GM12878 (cell line): ENCODE data around the gene SLC38A5. TPM values are rescaled to one million over a fixed set of nuclear protein-coding genes. Genes with fewer than 3 reads are reported as not detected.

Experiments
- ATAC-seq: fragments of 200-7000 bp; cut with Tn5 transposase; 3 replicates; pipeline ENCODE4 v1.9.1; 2020; ENCODE audit warnings: mild to moderate bottlenecking, moderate library complexity
- BruUV-seq: library from RNA; stranded (reverse); fragments of 400-500 nt; replicated peaks from 2 replicates; lab custom pipeline; 2021; lab: Mats Ljungman, UMichigan
- CTCF ChIA-PET: fragments of 300-600 bp; sonication (Branson Sonifier 250); formaldehyde crosslinking; extraction: SDS; loops from one replicate; lab custom pipeline; 2021; ENCODE audit warnings: inconsistent platforms; lab: Yijun Ruan, JAX
- POLR2A ChIA-PET: fragments of 350-600 bp; formaldehyde crosslinking; extraction: SDS; loops from one replicate; lab custom pipeline; 2021; ENCODE audit warnings: inconsistent platforms; lab: Charles Lee
- RAD21 ChIA-PET: fragments of 300-600 bp; sonication (Branson Sonifier 250); formaldehyde crosslinking; loops from one replicate; lab custom pipeline; 2023; ENCODE audit warnings: antibody characterized with exemption; ENCODE audit not compliant: unreplicated experiment; lab: Charles Lee
- SMC1A ChIA-PET: fragments of 300-600 bp; sonication (Branson Sonifier 250); formaldehyde crosslinking; loops from one replicate; lab custom pipeline; 2023; ENCODE audit not compliant: unreplicated experiment, uncharacterized antibody; lab: Charles Lee
- DNase-seq: peaks from one replicate; pipeline ENCODE4 v3.0.0-alpha.2; 2011; ENCODE audit warnings: low read depth, low spot score
- FAIRE-seq: peaks from 3 replicates; lab custom pipeline; 2011; peaks lifted over from hg19 to GRCh38; lab: Jason Lieb, UNC
- H2AFZ ChIP-seq: 2 replicates; pipeline ENCODE4 v1.6.0; 2011; ENCODE audit warnings: low read depth, low read length, control low read depth; ENCODE audit not compliant: control insufficient read depth
- H3K27ac ChIP-seq: 2 replicates; pipeline ENCODE4 v1.5.1; 2011; ENCODE audit warnings: control low read depth; ENCODE audit not compliant: control insufficient read depth, insufficient read depth
- H3K27me3 ChIP-seq, 2 experiments: replicated peaks in 1 of 2; 2 replicates each; pipeline versions ENCODE4 v1.6.0 to v1.6.1; 2011; ENCODE audit warnings: low read length in 1 of 2; ENCODE audit not compliant: control insufficient read depth in 2 of 2, insufficient read depth in 2 of 2
- H3K36me3 ChIP-seq, 2 experiments: 2 replicates each; pipeline ENCODE4 v1.5.1; 2011; ENCODE audit warnings: low read length in 1 of 2; ENCODE audit not compliant: control insufficient read depth in 2 of 2, insufficient read depth in 2 of 2
- H3K4me1 ChIP-seq: 2 replicates; pipeline ENCODE4 v1.6.1; 2011; ENCODE audit warnings: mild to moderate bottlenecking, low read length, moderate library complexity, mixed read lengths; ENCODE audit not compliant: control insufficient read depth, insufficient read depth
- H3K4me2 ChIP-seq: 2 replicates; pipeline ENCODE4 v1.6.0; 2011; ENCODE audit warnings: control low read depth; ENCODE audit not compliant: control insufficient read depth, insufficient read depth
- H3K4me3 ChIP-seq: fragments of 200-600 bp; sonication (generic); 2 replicates; pipeline ENCODE4 v1.5.1; 2016
- H3K79me2 ChIP-seq: 2 replicates; pipeline ENCODE4 v1.6.0; 2011; ENCODE audit warnings: low read length; ENCODE audit not compliant: control insufficient read depth, insufficient read depth
- H3K9ac ChIP-seq: 2 replicates; pipeline ENCODE4 v1.8.0; 2011; ENCODE audit warnings: low read length, control low read depth, mixed read lengths; ENCODE audit not compliant: control insufficient read depth, insufficient read depth
- H3K9me3 ChIP-seq: replicated peaks from 3 replicates; pipeline ENCODE4 v1.5.1; 2011; ENCODE audit warnings: mild to moderate bottlenecking, low read length; ENCODE audit not compliant: control insufficient read depth, insufficient read depth
- H4K20me1 ChIP-seq: 2 replicates; pipeline ENCODE4 v1.6.0; 2011; ENCODE audit not compliant: control insufficient read depth, insufficient read depth
- CUX1 ChIP-seq: IDR thresholded peaks from 2 replicates; pipeline ENCODE4 v1.6.1; 2012; ENCODE audit warnings: improper control_type of control experiment, low read depth, low read length; ENCODE audit not compliant: insufficient replicate concordance
- EZH2 ChIP-seq: IDR thresholded peaks from 2 replicates; pipeline ENCODE4 v1.6.1; 2012; ENCODE audit warnings: low read depth, mild to moderate bottlenecking, control low read depth, inconsistent platforms, low read length, borderline replicate concordance; ENCODE audit not compliant: control insufficient read depth
- GABPA ChIP-seq: IDR thresholded peaks from 2 replicates; pipeline ENCODE4 v1.6.1; 2014; ENCODE audit warnings: antibody characterized with exemption, low read depth, mild to moderate bottlenecking, inconsistent platforms
- IRF4 ChIP-seq: IDR thresholded peaks from 2 replicates; pipeline ENCODE4 v1.6.1; 2011; ENCODE audit warnings: low read depth, low read length
- PAX8 ChIP-seq: fragments of 450-650 bp; IDR thresholded peaks from 2 replicates; pipeline ENCODE4 v1.6.1; 2017; ENCODE audit warnings: mild to moderate bottlenecking, moderate library complexity
- PBX3 ChIP-seq: IDR thresholded peaks from 2 replicates; pipeline ENCODE4 v1.6.1; 2011; ENCODE audit warnings: mild to moderate bottlenecking, low read depth, low read length, moderate library complexity; ENCODE audit not compliant: insufficient replicate concordance
- SMAD5 ChIP-seq: IDR thresholded peaks from 2 replicates; pipeline ENCODE4 v1.6.1; 2016; ENCODE audit warnings: antibody characterized with exemption, low read depth
- SMARCA5 ChIP-seq: fragments of 450-650 bp; IDR thresholded peaks from 2 replicates; pipeline ENCODE4 v1.6.1; 2017; ENCODE audit warnings: mild to moderate bottlenecking
- SPI1 ChIP-seq: IDR thresholded peaks from 2 replicates; pipeline ENCODE4 v1.6.1; 2011; ENCODE audit warnings: low read depth, mild to moderate bottlenecking, low read length, moderate library complexity, borderline replicate concordance; ENCODE audit not compliant: insufficient read depth
- USF1 ChIP-seq: IDR thresholded peaks from 2 replicates; pipeline ENCODE4 v1.6.1; 2011; ENCODE audit warnings: borderline replicate concordance, low read depth, mild to moderate bottlenecking, moderate library complexity, mixed read lengths, low read length; ENCODE audit not compliant: insufficient read depth; ENCODE audit errors: extremely low read length
- ZZZ3 ChIP-seq: IDR thresholded peaks from 2 replicates; pipeline ENCODE4 v1.6.1; 2011; ENCODE audit warnings: low read depth; ENCODE audit not compliant: control insufficient read depth, insufficient read length
- in situ Hi-C: fragments of 300-500 bp; cut with MboI; formaldehyde crosslinking; loops from 9 replicates; pipeline ENCODE4 v1.14.3; 2018; ENCODE audit warnings: mixed read lengths
- intact Hi-C: fragments of 100-400 bp; cut with micrococcal nuclease; formaldehyde crosslinking; loops from one replicate; pipeline ENCODE4 v1.14.2; 2022; ENCODE audit not compliant: unreplicated experiment
- polyA plus RNA-seq, 11 experiments: library from polyadenylated mRNA; depleted of rRNA in 4 of 11; unstranded in 6 of 11; stranded (reverse) in 5 of 11; fragments of >200 nt; fragmentation: Nextera tagmentation in 4 of 11; fragmentation: Illumina TruSeq in 1 of 11; extraction: Ambion mirVana in 4 of 11; extraction: Trizol in 1 of 11; gene quantifications; 1 replicate in 1 of 11; 2 replicates in 10 of 11; pipeline versions ENCODE4 v1.2.1 to v1.2.3, GENCODE V29; 2011 to 2016; ENCODE audit warnings: inconsistent platforms in 2 of 11, missing spikeins in 2 of 11, low read depth in 1 of 11
- total RNA-seq, 4 experiments: library from RNA; depleted of rRNA in 3 of 4; stranded (reverse); fragments of >200 nt in 3 of 4; fragmentation: Illumina TruSeq in 1 of 4; extraction: Trizol in 1 of 4; gene quantifications; 2 replicates each; pipeline versions ENCODE4 v1.2.1 to v1.2.3, GENCODE V29; 2013 to 2021

The SLC38A5 gene
- total and polyA plus RNA-seq, 10 of the 15 experiments (the other 5 are each of a cell fraction or from before 2014, with no cell fraction given) = 4.2 to 108 (median 70.6) TPM

- TF ChIP-seq CUX1 (no peak), SMAD5 (no peak), EZH2 (no peak), USF1 (no peak), SPI1 (no peak)
Observed at GRCh38 chrX:48451708-48452107, 18.4 kb downstream of the SLC38A5 start (continued).

GRCh38 chrX:48450076-48450475 lies 20.0 kb downstream of the SLC38A5 start:
- no peaks in the 10 kb centered on the region for H3K36me3 ChIP-seq
- no TSS peak for BruUV-seq
- no peaks in the 10 kb centered on the region for H3K27me3 ChIP-seq
- CTCF ChIA-PET = no interaction called here
- no peak overlapping the region for H2AFZ ChIP-seq
- no peak for TF ChIP-seq GABPA
- TF ChIP-seq SMARCA5 = no peak
- TF ChIP-seq PBX3 = no peak
- no peak for TF ChIP-seq PAX8
- no peak for TF ChIP-seq ZZZ3
- TF ChIP-seq IRF4 = no peak
- no peaks in the 10 kb centered on the region for H4K20me1 ChIP-seq
- FAIRE-seq (no peak), ATAC-seq (no peak), DNase-seq (no peak)
- RAD21 ChIA-PET = no interaction called here
- no peak overlapping the region for H3K4me3 ChIP-seq
- H3K4me2 ChIP-seq = no peak overlapping the region
- in situ Hi-C loops = no loop called here
- no peak overlapping the region for H3K9ac ChIP-seq
- H3K79me2 ChIP-seq = no peaks in the 10 kb centered on the region
- no peaks in the 10 kb centered on the region for H3K9me3 ChIP-seq
- H3K27ac ChIP-seq = no peak overlapping the region
- intact Hi-C loops = no loop called here
- POLR2A ChIA-PET = no interaction called here
- H3K4me1 ChIP-seq = no peaks in the 10 kb centered on the region
- SMC1A ChIA-PET = interaction anchor here (0.7 to 1.4 kb wide), 2 partner anchors 10 to 1404 kb away, joined by 3 read pairs; no protein-coding TSS in a partner anchor
